ENCODE data around the gene LIPH. TPM values are rescaled to one million over a fixed set of nuclear protein-coding genes. Genes with fewer than 3 reads are reported as not detected.

Gene LIPH
- total and polyA plus RNA-seq, 5 donors: 0.07 to 0.62 (median 0.20) TPM

DNA sequence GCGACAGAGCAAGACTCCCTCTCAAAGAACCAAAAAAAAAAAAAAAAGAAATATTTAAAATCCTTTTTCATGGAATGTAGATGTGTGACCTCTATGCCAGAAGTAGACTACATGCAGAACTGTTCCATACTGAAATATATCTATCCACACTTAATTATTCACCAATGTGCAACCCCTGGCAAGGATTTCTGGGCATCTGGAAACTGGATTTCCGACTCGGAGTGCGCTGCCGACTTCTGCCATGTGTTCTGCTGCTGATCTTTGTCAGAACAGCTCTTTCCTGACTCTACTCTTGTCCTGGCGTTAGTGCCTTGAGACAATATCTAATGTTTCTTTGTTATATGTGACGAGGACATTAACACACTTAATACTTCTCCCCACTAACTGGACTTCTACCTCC, 11.7 kb downstream of the LIPH start:
- 84% methylated on average over 7 of the region's 7 CpGs for WGBS
- Histone ChIP-seq H3K4me3 (ENCODE audit: low read length) (no peak overlapping the region), H3K27ac (ENCODE audit: low read length) (no peak overlapping the region), H3K9me3 (ENCODE audit: control insufficient read depth, low read length) (no peaks in the 10 kb centered on the region), H3K27me3 (ENCODE audit: control insufficient read depth, insufficient read depth) (no peaks in the 10 kb centered on the region), H3K4me1 (ENCODE audit: control insufficient read depth, insufficient read depth, low read length) (no peaks in the 10 kb centered on the region)
- no peak for DNase-seq
- intact Hi-C loops (cut with DNase I): no loop called here
- no peak for ATAC-seq

DNA sequence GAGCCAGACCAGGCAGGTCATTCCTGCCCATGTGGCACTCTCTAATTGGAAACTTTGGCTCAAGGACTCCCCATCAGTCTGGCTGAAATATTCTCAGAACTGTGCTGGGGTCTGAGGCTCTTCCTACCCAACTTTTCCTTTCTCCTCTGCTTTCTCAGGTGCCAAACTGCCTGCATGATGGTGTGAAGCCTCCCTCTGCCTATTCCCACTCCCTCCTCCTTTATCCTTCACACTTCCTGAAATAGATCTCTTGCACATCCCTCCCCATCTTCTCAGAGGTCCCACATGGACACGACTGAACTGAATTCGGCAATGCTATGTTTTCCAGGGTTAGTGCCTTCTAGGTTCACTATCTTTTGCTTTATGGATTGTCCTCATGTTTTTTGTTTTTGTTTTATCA, 12.5 kb downstream of the LIPH start:
- 66% methylated on average over 2 of the region's 2 CpGs for WGBS
- Histone ChIP-seq H3K27ac (ENCODE audit: low read length) (no peak overlapping the region), H3K9me3 (ENCODE audit: control insufficient read depth, low read length) (no peaks in the 10 kb centered on the region), H3K4me1 (ENCODE audit: control insufficient read depth, insufficient read depth, low read length) (no peaks in the 10 kb centered on the region), H3K4me3 (ENCODE audit: low read length) (no peak overlapping the region), H3K27me3 (ENCODE audit: control insufficient read depth, insufficient read depth) (no peaks in the 10 kb centered on the region)
- no peak for DNase-seq
- intact Hi-C loops (cut with DNase I): no loop called here
- ATAC-seq: no peak

DNA sequence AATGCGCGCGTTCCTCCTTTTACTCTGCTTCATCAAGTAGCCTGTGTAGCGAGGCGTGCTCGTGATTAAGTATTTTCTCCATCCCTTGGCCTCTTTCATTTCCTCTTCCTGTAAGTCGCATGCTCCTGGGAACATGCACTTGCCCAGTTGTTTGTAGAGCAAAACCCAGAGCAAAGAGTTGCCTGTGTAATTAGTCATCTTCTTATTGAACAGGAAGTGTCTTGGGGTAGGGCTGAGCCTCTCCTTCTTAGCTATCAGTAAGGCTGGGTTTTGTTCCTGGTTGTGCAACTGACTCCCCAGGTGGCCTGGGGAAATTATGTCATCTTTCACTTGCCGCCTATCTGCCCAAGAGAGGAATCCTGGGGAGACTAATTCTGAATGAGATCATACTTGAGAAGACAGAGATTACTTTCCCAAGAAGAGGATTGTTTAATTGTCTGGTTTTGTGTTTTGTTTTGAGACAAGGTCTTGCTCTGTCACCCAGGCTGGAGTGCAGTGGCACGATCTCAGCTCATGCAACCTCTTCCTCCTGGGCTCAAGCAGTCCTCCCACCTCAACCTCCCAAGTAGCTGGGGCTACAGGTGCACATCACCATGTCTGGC, 14.9 kb downstream of the LIPH start:
- H3K27ac ChIP-seq (ENCODE audit: low read length): no peak overlapping the region

DNA sequence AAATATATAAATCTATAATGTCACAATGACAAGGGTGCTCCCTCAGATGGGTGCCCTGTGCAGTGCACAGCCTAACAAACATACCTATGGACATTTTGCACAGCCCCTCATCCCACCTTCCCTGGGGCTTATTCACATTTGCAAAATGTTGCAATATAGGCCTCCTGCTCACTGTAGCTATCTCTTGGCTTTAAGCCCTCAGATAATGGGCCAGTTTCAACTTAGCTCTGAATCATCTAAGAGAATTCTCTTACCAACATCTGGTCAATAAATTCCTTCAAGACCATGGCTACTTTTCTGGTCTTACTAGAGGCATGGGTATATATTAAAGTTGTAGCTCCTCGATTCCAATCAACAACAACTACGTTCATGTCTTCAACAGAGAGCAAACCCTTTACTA, 17.9 kb downstream of the LIPH start:
- H3K4me3 ChIP-seq (ENCODE audit: low read length): no peak overlapping the region
- H3K9me3 ChIP-seq (ENCODE audit: control insufficient read depth, low read length): no peaks in the 10 kb centered on the region
- H3K27ac ChIP-seq (ENCODE audit: low read length): no peak overlapping the region
- no peaks in the 10 kb centered on the region for H3K27me3 ChIP-seq (ENCODE audit: control insufficient read depth, insufficient read depth)
- no peaks in the 10 kb centered on the region for H3K4me1 ChIP-seq (ENCODE audit: control insufficient read depth, insufficient read depth, low read length)
- intact Hi-C loops (cut with DNase I): no loop called here
- ATAC-seq (no peak), DNase-seq (no peak)
- WGBS: 85% methylated on average over 2 of the region's 2 CpGs

More for the DNA sequence above, 14.9 kb downstream of the LIPH start:
- Histone ChIP-seq H3K4me3 (ENCODE audit: low read length) (no peak overlapping the region), H3K27me3 (ENCODE audit: control insufficient read depth, insufficient read depth) (no peaks in the 10 kb centered on the region), H3K4me1 (ENCODE audit: control insufficient read depth, insufficient read depth, low read length) (no peaks in the 10 kb centered on the region), H3K9me3 (ENCODE audit: control insufficient read depth, low read length) (no peaks in the 10 kb centered on the region)
- WGBS: 34% methylated on average over 9 of the region's 9 CpGs
- ATAC-seq (peak; percentile 93 to 96), DNase-seq (peak in 2 of 3 donors; percentile 40 to 57)
- intact Hi-C loops (cut with DNase I): no loop called here

- Histone ChIP-seq H3K27ac (ENCODE audit: low read length) (no peak overlapping the region), H3K9me3 (ENCODE audit: control insufficient read depth, low read length) (no peaks in the 10 kb centered on the region), H3K4me1 (ENCODE audit: control insufficient read depth, insufficient read depth, low read length) (no peaks in the 10 kb centered on the region), H3K4me3 (ENCODE audit: low read length) (no peak overlapping the region), H3K27me3 (ENCODE audit: control insufficient read depth, insufficient read depth) (no peaks in the 10 kb centered on the region)
- WGBS: 53% methylated on average over 5 of the region's 5 CpGs
- DNase-seq (no peak), ATAC-seq (no peak)
- intact Hi-C loops (cut with DNase I): no loop called here
These were observed 19.5 kb downstream of the LIPH start for GRCh38 chr3:185532901-185533300.

DNA sequence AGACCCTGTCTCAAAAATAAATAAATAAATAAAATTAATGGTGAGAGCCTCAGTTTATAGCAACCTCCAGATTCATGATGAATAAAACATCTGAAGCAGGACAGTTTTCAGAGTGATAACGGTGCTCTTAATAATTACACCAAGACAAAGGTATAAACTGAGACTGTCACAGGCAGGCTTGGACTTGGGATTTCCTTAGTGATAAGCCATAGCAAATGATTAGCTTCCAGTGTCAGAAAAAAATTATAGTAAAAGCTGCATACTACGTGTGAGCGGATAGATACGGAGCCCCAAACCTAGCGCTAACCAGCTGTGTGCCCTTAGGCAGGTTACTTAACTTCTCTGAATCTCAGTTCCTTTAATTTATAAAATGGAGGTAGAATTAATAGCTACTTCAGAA, 21.5 kb downstream of the LIPH start:
- H3K9me3 ChIP-seq (ENCODE audit: control insufficient read depth, low read length): no peaks in the 10 kb centered on the region
- no peak overlapping the region for H3K4me3 ChIP-seq (ENCODE audit: low read length)
- ATAC-seq (no peak), DNase-seq (no peak)
- H3K27ac ChIP-seq (ENCODE audit: low read length): no peak overlapping the region
- 52% methylated on average over 5 of the region's 5 CpGs for WGBS
- intact Hi-C loops (cut with DNase I): no loop called here
- no peaks in the 10 kb centered on the region for H3K27me3 ChIP-seq (ENCODE audit: control insufficient read depth, insufficient read depth)
- no peaks in the 10 kb centered on the region for H3K4me1 ChIP-seq (ENCODE audit: control insufficient read depth, insufficient read depth, low read length)

DNA sequence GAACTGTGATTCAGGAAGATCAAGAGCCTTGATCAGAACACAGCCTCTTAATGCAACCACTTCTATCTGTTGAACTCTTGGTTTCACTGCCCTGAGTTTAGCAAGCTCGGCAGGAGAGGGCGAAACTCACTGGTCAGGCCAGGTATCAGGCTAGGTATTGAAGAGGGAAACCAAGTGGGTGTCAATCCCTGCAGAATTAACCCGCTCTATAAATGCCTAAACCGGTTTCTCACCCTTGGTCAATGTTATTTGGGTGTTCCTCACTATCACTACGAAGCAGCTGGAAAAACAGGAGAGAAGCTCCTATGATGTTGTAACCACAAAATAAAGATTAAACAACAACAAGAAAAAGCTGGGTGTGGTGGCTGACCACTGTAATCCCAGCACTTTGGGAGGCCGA, 23.9 kb downstream of the LIPH start:
- no peak for ATAC-seq
- no peak for DNase-seq
- 92% methylated on average over 6 of the region's 6 CpGs for WGBS
- Histone ChIP-seq H3K9me3 (ENCODE audit: control insufficient read depth, low read length) (no peaks in the 10 kb centered on the region), H3K27ac (ENCODE audit: low read length) (no peak overlapping the region), H3K27me3 (ENCODE audit: control insufficient read depth, insufficient read depth) (no peaks in the 10 kb centered on the region), H3K4me1 (ENCODE audit: control insufficient read depth, insufficient read depth, low read length) (no peaks in the 10 kb centered on the region), H3K4me3 (ENCODE audit: low read length) (no peak overlapping the region)
- intact Hi-C loops (cut with DNase I): no loop called here

DNA sequence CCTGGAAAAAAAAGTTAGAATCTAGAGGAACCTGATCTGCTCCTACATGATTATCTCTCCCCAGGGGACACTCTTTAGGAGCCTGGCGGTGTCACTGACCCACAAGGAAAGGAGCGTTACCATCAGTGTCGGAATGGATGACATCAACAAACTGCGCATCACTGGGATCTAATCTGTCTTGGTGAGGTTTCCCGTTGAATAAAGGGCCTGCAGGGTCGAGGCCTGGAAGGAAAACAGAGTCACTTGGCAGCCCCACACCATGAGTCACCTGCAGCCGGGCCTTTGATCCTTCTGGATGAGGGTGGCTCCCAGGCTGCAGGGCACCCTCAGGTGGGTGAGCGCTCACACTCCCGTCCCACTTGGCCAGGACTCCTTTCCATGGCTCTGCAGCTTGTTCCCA, 25.0 kb downstream of the LIPH start:
- Histone ChIP-seq H3K27ac (ENCODE audit: low read length) (no peak overlapping the region), H3K4me1 (ENCODE audit: control insufficient read depth, insufficient read depth, low read length) (no peaks in the 10 kb centered on the region), H3K27me3 (ENCODE audit: control insufficient read depth, insufficient read depth) (no peaks in the 10 kb centered on the region), H3K4me3 (ENCODE audit: low read length) (no peak overlapping the region), H3K9me3 (ENCODE audit: control insufficient read depth, low read length) (no peaks in the 10 kb centered on the region)
- intact Hi-C loops (cut with DNase I): no loop called here
- ATAC-seq (no peak), DNase-seq (no peak)
- WGBS: 68% methylated on average over 9 of the region's 9 CpGs

GRCh38 chr3:185526349-185526951, 25.9 kb downstream of the LIPH start:
- no peak for DNase-seq
- Histone ChIP-seq H3K27me3 (ENCODE audit: control insufficient read depth, insufficient read depth) (no peaks in the 10 kb centered on the region), H3K4me3 (ENCODE audit: low read length) (no peak overlapping the region), H3K4me1 (ENCODE audit: control insufficient read depth, insufficient read depth, low read length) (no peaks in the 10 kb centered on the region), H3K9me3 (ENCODE audit: control insufficient read depth, low read length) (no peaks in the 10 kb centered on the region), H3K27ac (ENCODE audit: low read length) (no peak overlapping the region)
- no peak for ATAC-seq
- WGBS: 89% methylated on average over 2 of the region's 2 CpGs
- intact Hi-C loops (cut with DNase I): no loop called here

DNA sequence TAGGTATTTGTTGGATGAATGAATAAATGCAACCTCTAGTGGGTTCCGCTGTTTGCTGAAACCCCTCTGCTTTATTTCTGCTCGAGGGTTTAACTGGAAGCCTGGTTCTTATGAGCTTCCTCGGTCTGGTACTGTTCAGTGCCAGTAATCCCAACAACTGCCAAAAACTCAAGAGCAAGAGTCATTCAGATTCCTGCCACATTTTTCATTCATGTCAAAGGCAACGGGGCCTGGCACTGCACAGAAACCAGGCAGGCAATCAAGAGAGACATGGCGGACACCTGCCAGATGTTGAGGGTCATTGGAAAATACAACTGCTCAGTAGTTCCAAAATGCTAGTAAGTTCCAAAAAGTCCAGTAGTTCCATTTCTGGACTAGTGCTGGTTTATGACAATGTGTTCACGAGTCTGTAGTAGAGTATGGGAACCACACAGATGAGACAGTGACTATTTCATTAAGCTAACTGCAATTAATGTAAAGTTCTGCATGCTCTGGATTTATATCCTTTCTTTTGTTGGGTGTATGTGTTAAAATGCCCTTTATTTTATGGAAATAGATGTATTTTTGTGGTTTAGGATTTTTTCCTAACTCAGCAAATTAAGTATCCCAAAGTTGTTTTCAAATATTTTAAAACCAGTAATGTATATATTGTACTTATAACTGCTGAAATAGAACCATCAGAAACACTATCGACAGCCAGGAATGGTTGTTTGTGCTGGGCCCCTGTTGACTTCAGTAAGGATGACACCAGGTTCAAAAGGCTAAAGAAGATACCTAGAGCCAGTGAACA, 30.8 kb downstream of the LIPH start:
- no peak for DNase-seq
- WGBS: 77% methylated on average over 7 of the region's 7 CpGs

GRCh38 chr3:185519021-185519420, 33.4 kb downstream of the LIPH start:
- Histone ChIP-seq H3K9me3 (ENCODE audit: control insufficient read depth, low read length) (no peaks in the 10 kb centered on the region), H3K27me3 (ENCODE audit: control insufficient read depth, insufficient read depth) (no peaks in the 10 kb centered on the region), H3K4me3 (ENCODE audit: low read length) (no peak overlapping the region), H3K27ac (ENCODE audit: low read length) (no peak overlapping the region), H3K4me1 (ENCODE audit: control insufficient read depth, insufficient read depth, low read length) (peaks cover 2% of the 10 kb centered on the region)
- no peak for DNase-seq
- intact Hi-C loops (cut with DNase I): no loop called here
- no peak for ATAC-seq
- 70% methylated on average over 5 of the region's 5 CpGs for WGBS

More for the DNA sequence above, 30.8 kb downstream of the LIPH start:
- H3K4me3 ChIP-seq (ENCODE audit: low read length): no peak overlapping the region
- H3K4me1 ChIP-seq (ENCODE audit: control insufficient read depth, insufficient read depth, low read length): peaks cover 2% of the 10 kb centered on the region
- ATAC-seq: no peak
- H3K9me3 ChIP-seq (ENCODE audit: control insufficient read depth, low read length): no peaks in the 10 kb centered on the region
- no peaks in the 10 kb centered on the region for H3K27me3 ChIP-seq (ENCODE audit: control insufficient read depth, insufficient read depth)
- no peak overlapping the region for H3K27ac ChIP-seq (ENCODE audit: low read length)
- intact Hi-C loops (cut with DNase I): no loop called here
